ENCODE data around the gene ATOH8.

DNA sequence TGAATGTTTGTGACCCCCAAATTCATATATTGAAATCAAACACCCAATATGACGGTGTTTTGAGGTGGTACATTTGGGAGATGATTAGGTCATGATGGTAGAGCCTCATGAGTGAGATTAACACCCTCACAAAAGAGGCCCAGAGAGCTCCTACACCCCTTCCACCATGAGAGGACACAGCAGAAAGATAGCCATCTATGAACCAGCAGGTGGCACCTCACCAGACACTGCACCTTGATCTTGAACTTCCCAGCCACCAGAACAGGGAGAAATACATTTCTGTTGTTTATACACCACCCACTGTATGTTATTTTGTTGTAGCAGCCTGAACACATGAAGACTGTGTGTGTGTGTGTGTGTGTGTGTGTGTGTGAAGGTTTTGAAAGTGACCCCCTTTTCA lies 76.9 kb downstream of the ATOH8 start:
- TF ChIP-seq POLR2AphosphoS5 (IDR thresholded peaks at IDR 0.05; ENCODE audit: borderline replicate concordance, low read depth, low read length) (no peak), EZH2 (IDR thresholded peaks at IDR 0.05) (no peak), FOXP2 (optimal IDR thresholded peaks at IDR 0.05; ENCODE audit: control extremely low read depth, extremely low read length, insufficient read depth) (no peak)

All from SK-N-MC (cell line).